GM21360 (cell line): ENCODE measurements around the gene SAP30.

Source experiments
- ATAC-seq: cut with Tn5 transposase; IDR thresholded peaks from one replicate; pipeline ENCODE4 v1.9.1; 2021; ENCODE audit warnings: mild to moderate bottlenecking, moderate library complexity; ENCODE audit not compliant: unreplicated experiment

Gene SAP30

GRCh38 chr4:173370477-173371291 is at the start of gene SAP30:
Gene SAP30 (plus strand): TSS chr4:173370954. CDS start chr4:173371183, 229 bp downstream.
- ATAC-seq: peak; percentile 69

- no peak for ATAC-seq
Measured at GRCh38 chr4:173325007-173325736, 45.6 kb upstream of the SAP30 start.

DNA sequence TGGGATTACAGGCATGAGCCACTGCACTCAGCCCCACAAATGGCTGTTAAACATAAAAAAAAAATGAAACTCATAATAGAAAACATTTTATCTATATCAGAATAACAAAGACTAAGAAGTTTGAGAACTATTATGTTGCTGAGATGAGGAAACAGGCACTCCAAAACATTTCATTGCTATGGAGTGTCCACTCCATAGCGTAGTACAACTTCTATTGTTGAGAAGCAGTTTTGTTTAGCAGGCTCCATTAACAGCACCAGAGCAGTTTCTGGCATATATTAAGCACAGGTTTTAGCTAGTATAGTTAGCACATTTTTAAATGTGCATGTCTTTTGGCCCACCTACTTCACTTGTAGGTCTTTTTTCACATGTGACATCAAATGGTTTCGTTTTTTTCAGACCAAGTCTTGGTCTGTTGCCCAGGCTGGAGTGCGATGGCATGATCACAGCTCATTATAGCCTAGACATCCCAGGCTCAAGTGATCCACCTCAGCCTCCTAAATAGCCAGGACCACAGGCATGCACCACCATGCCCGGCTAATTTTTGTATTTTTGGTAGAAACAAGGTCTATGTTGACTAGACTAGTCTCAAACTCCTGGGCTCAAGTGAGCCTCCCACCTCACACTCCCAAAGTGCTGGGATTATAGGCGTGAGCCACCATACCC is 42.4 kb upstream of the SAP30 start:
- ATAC-seq: no peak

DNA sequence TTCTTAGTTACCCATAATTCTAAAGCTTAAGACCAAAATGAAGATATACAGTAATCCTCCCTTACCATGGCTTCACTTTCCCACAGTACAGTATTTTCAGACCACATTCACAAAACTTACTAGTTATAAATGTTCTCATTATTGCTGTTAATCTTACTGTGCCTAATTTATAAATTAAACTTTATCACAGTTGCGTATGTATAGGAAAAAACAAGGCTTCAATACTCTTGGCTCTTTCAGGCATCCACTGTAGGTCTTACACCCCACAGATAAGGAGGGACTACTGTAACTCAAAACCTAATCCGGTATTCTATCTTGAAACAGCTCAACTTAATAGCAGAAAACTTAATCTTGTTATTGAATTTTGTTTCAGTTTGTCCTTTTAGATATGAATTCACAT is 40.2 kb upstream of the SAP30 start:
- no peak for ATAC-seq

- ATAC-seq: no peak
Measured at GRCh38 chr4:173332021-173332487, 38.7 kb upstream of the SAP30 start.

DNA sequence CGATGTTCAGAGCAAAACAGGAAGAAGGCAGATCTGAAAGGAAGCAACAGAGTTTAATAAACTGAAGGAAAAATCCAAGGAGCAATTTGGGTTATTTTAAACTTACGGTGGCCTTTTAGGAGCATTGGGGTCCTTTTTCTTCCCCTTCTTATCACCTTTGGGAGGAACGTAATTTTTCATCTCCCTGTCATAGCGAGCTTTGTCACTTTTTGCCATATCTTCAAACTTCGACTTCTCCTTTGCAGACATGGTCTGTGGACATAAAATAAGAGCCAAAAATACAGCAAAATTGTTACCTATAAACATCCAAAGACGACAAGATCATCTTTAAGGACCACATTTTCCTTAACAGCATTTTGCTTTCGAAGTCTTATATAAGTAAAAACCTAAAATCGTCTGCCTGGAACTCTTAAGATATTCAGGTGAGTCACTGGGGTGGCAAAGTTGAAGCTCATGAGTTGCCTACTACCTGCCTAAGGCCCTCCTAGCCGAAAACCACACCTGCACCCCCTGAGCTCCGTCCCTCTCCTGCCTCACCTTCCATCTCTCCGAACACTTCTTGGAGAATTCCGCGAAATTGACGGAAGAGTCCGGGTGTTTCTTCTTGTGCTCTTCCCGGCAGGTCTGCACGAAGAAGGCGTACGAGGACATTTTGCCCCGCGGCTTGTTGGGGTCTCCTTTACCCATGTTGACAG is 37.6 kb upstream of the SAP30 start:
- no peak for ATAC-seq

GRCh38 chr4:173333658-173334084 is 37.1 kb upstream of the SAP30 start:
- no peak for ATAC-seq

GRCh38 chr4:173334085-173334890 is 36.5 kb upstream of the SAP30 start, which contains the start of gene HMGB2:
Gene HMGB2 (minus strand): TSS chr4:173334358. CDS start chr4:173333649, 709 bp downstream.
- peak; percentile 93 for ATAC-seq

GRCh38 chr4:173334891-173335752 is 35.6 kb upstream of the SAP30 start:
- peak; percentile 35 for ATAC-seq

DNA sequence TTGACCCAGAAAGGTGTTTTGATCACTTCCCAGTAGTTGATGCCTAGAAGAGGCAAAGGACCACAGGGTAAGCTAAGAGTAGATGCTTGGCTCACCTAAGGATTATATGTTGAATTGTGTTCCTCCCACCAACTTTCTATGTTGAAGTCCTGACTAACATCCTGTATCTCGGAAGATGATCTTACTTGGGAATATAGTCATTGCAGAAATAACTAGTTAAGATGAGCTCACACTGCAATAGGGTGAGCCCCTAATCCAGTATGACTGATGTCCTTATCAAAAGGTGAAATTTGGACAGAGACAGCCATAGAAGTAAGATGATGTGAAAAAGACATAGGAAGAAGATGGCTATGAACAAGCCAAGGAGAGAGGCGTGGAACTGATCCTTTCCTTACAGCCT is 33.3 kb upstream of the SAP30 start:
- no peak for ATAC-seq

GRCh38 chr4:173343832-173344397 is 26.8 kb upstream of the SAP30 start:
- ATAC-seq: no peak

GRCh38 chr4:173345648-173346047 is 25.1 kb upstream of the SAP30 start:
- ATAC-seq: no peak

GRCh38 chr4:173346074-173346473 is 24.7 kb upstream of the SAP30 start:
- no peak for ATAC-seq

- ATAC-seq: no peak
Measured at GRCh38 chr4:173347467-173347866, 23.3 kb upstream of the SAP30 start.

GRCh38 chr4:173357939-173358338 is 12.8 kb upstream of the SAP30 start:
- ATAC-seq: no peak

- ATAC-seq: no peak
Measured at GRCh38 chr4:173360587-173361221, 10.1 kb upstream of the SAP30 start.

GRCh38 chr4:173362666-173363065 is 8.1 kb upstream of the SAP30 start:
- ATAC-seq: no peak

DNA sequence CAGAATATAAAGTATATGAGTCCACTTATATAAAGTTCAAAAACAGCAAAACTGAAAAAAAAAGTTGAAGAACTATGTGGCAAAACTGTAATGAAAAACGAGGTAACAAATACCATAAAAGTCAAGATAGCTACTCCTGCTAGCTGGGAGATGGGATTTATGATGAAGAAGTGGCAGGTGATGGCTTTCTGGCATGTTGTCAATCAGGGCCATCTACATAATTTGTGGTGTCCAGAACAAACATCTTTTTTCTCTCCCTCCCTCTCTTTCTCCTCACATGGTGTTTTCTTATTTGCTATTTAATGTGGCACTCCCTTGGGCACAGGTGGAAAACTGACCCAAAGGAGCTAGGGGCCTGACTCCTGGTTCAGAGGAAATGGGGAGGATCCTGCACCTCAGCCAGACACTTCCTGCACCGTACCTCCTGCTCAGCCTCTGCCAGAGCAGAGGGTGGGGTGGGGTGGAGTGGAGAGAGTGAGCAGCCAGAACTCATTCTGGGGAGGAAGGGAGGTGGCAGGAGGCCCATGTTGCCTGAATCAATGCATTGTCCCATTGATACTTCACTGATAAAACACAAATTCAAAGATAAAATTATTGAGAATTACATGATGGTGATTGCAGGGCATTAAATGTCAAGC is 5.3 kb upstream of the SAP30 start:
- ATAC-seq: no peak
